Stimulated activated CD8-positive, alpha-beta memory T cell treated with anti-CD3 and anti-CD28 coated beads, Interleukin-4, amount 100 ng/mL, for 24 hours (primary cell): ENCODE results near the gene TRAPPC3.
A peak's percentile ranks its signal among the peaks of the same experiment; 100 is the strongest.
"Not testable (repeated sequence)": the region's sequence is repeated elsewhere in the genome, so short reads cannot be mapped to it uniquely, and the experiment has no call there.

ENCODE experiments used
- DNase-seq: peaks from one replicate; pipeline ENCODE4 v3.0.0-alpha.2; 2020; ENCODE audit warnings: low read depth

The TRAPPC3 gene

GRCh38 chr1:36149237-36149972, at the start of gene TRAPPC3:
Gene TRAPPC3 (minus strand): TSS chr1:36149486. CDS start chr1:36149378, 108 bp downstream.
- peak; percentile 100 for DNase-seq

GRCh38 chr1:36198641-36199040, 49.4 kb upstream of the TRAPPC3 start:
- no peak for DNase-seq

GRCh38 chr1:36196805-36197204, 47.5 kb upstream of the TRAPPC3 start:
- not testable (repeated sequence) for DNase-seq

- DNase-seq: peak; percentile 56
Observed at GRCh38 chr1:36187800-36188593, 38.7 kb upstream of the TRAPPC3 start.

GRCh38 chr1:36183309-36183856, 34.1 kb upstream of the TRAPPC3 start:
- no peak for DNase-seq

- DNase-seq: no peak
Observed at GRCh38 chr1:36182734-36183133, 33.4 kb upstream of the TRAPPC3 start.

- DNase-seq: no peak
Observed at GRCh38 chr1:36179220-36179600, 29.9 kb upstream of the TRAPPC3 start.

- DNase-seq: no peak
Observed at GRCh38 chr1:36178471-36179219, 29.4 kb upstream of the TRAPPC3 start.

- no peak for DNase-seq
Observed at GRCh38 chr1:36177589-36178431, 28.5 kb upstream of the TRAPPC3 start.

GRCh38 chr1:36176106-36176949, 27.0 kb upstream of the TRAPPC3 start:
- no peak for DNase-seq

- DNase-seq: no peak
Observed at GRCh38 chr1:36175137-36176095, 26.1 kb upstream of the TRAPPC3 start.

GRCh38 chr1:36174713-36175112, 25.4 kb upstream of the TRAPPC3 start:
- DNase-seq: no peak

- no peak for DNase-seq
Observed at GRCh38 chr1:36172983-36173382, 23.7 kb upstream of the TRAPPC3 start.

- no peak for DNase-seq
Observed at GRCh38 chr1:36172017-36172747, 22.9 kb upstream of the TRAPPC3 start.

GRCh38 chr1:36170643-36171412, 21.5 kb upstream of the TRAPPC3 start:
- no peak for DNase-seq

GRCh38 chr1:36168514-36168913, 19.2 kb upstream of the TRAPPC3 start:
- DNase-seq: no peak
